GM21423 (cell line): Measurements from ENCODE around the gene UPF1.

Source experiments
- ATAC-seq: cut with Tn5 transposase; IDR thresholded peaks from one replicate; pipeline ENCODE4 v1.9.1; 2021; ENCODE audit warnings: mild to moderate bottlenecking, moderate library complexity; ENCODE audit not compliant: unreplicated experiment

The UPF1 gene

DNA sequence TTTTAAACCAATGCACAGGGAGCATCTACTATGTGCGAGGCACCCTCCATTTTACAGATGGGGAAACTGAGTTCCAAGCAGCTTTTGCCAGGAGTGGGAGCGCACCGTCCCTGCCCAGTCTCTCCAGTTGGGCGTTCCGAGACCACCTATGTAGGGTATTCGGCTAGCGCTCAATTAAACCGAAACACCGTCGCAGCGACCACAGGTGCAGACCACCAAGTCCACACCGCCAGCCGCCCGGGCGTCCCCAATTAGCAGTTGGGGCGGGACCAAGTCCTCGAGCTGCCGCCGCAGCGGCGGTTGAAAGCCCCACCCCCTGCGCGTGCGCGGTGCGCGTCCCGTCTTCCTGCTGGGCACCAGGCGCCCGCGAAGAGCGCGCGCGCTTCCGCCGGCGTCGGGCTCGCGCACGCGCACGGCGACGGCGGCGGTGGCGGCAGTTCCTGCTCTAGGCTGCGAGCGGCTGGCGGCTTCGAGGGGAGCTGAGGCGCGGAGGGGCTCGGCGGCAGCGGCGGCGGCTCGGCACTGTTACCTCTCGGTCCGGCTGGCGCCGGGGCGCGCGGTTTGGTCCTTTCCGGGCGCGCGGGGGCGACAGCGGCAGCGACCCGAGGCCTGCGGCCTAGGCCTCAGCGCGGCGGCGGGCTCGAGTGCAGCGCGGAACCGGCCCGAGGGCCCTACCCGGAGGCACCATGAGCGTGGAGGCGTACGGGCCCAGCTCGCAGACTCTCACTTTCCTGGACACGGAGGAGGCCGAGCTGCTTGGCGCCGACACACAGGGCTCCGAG lies at the start of gene UPF1:
Gene UPF1, plus strand, starts transcription at position 436 of the 782 bp plus-strand sequence. Its CDS starts 251 bp downstream, at position 687.
- peak; percentile 63 for ATAC-seq

DNA sequence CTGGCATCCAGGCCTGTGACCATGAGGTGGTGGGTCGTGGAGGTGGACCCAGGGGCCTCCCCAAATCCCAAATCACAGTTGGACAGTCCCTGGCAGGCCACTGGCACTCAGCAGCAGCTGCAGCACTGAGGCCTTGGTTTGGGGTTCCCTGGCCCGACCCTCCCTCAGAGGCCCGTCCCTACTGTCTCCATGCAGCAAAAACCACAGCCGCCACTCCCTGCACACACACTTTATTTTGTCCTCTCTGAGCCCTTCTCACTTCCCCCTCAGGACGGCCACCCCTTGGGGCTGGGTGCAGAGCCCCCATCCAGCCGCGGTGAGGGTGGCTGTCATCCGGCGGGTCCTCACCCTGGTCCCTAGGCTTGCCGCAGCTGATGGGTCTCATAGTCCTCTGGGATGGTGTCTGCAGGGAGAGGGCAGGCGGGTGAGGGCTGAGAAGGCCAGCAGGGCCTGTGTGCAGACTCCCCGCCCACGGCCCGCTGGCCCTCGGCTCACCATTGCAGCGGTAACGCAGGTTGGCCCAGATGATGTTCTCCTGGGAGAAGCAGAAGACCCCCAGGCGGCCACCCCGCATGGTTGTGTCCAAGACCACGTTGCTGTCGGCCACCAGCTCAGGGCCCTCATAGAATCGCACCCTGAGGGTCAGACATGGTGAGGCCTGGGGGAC lies 49.1 kb upstream of the UPF1 start:
- ATAC-seq: no peak

DNA sequence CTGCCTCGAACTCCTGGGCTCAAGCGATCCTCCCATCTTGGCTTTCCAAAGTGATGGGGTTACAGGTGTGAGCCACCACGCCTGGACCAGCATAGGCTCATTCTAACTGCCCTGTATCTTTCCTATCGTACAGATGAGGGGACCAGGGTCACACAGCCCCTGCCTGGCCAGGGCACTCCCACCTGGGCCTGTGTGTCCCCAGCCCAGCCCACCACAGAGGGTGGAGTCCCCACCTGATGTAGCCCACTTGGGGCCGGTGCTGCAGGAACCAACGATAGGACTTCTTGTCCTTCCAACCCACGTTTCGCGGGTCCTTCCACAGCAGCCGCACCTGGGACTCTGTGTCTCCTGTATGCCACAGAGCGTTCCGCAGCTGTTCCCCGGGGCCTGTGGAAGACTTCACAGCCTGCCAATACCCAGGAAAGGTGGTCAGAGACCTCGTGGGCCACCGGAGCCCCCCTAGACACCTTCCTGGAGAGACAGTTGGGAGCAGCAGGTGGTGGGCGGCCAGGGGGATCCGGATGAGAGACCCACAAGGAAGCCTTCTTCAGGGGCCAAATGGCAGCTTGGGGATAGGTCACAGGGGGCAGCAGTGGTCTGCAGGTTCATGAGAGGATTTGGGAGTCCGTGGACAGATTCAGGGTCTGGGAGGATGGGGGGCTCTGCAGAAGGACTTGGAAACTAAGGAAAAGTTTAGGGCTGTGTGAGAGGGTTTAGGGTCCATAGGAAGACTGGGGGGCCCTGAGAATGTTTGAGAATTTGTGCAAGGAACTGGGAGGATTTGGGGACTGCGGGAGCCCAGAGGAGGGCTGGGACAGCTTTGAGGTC lies 47.6 kb upstream of the UPF1 start:
- ATAC-seq: no peak

DNA sequence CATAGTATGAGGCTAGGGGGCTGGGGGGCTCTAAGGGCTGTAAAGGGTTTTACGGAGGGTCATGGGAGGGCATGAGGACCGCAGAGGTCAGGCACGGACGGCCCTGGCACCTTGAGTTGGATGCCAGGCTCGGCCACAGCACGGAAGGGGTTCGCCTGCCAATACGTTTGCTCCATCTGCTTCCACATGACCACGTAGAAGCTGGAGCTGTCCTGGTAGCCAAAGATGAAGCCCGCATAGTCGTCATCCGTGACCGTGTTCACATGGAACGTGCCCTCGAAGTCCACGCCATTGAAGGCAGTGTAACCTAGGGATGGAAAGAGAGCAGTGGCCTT lies 47.0 kb upstream of the UPF1 start:
- ATAC-seq: no peak

DNA sequence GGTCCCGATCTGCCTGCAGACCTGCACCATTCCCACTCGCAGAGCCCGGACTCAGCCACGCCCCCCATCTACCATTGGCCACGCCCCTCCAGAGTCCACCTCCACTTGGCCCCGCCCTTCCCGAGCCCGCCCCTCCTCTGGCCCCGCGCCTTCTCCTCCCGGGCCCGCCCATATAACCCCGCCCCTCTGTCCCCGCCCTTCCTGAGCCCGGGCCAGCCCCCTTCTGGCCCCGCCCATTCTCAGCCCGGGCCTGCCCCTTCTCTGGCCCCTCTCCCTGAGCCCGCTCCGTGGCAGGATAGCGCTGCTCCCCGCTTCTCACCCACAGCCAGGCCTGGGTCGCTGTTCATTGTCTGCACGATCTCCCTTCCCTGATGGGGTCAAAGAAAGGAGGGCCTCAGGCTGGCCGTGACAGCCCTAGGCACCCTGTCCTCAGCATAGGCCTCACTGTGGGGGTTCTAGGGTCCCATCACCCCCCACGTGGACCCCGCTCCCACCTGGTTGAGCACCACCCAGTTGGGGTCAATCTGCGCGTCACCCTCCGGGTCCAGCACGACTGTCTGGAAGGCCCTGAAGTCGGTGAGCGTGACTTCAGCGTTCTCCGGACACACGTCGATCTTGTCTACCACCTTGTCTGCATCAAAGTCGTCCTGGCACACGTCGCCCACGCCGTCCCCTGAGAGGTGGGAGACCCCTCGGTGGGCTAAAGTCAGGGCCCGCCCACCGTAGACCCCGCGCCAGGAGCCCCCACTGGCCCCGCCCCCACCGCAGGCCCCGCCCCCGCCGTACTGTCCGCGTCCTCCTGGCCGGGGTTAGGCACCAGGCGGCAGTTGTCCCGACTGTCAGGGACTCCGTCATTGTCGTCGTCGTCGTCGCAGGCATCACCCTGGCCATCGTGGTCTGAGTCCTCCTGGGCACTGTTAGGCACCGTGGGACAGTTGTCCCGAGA lies 46.3 kb upstream of the UPF1 start:
- no peak for ATAC-seq

DNA sequence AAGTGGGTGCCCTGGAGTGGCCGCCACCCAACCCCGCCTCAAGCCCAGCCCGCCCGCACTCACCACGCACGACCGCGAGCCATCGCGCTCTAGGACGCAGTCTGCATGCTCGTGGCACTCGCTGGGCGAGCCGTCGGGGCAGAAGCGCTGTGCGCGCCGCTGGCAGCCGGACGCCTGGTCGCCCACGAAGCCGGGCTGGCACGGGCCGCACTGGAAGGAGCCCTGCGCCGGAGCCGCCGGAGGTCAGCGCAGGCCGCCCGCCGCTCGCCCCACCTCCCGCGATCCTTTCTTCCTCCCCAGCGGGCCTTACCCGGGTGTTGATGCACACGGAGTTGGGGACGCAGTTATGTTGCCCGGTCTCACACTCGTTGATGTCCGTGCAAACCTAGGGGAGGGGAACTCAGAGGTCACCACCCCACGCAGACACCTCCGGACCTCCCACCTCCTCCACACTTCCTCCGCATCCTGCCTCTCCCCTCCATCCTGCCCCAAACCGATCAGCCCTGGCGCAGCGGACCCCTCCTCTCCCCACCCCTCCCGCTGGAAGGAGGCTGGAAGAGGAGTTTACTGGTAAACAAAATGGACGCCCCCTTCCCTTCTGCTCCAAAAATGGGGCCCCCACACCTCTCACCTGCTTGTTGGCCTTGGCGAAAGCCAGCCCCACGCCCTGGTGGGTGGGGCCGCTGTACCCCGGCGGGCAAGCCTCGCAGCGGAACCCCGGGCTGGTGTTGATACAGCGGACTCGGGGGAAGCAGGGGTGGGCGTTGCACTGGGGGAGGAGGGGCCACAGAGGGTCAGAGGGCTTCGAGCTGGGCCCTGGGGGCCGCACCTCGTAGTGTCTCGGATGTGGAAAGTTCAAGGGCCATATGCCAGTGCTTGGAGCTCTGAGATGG lies 43.0 kb upstream of the UPF1 start:
- no peak for ATAC-seq

DNA sequence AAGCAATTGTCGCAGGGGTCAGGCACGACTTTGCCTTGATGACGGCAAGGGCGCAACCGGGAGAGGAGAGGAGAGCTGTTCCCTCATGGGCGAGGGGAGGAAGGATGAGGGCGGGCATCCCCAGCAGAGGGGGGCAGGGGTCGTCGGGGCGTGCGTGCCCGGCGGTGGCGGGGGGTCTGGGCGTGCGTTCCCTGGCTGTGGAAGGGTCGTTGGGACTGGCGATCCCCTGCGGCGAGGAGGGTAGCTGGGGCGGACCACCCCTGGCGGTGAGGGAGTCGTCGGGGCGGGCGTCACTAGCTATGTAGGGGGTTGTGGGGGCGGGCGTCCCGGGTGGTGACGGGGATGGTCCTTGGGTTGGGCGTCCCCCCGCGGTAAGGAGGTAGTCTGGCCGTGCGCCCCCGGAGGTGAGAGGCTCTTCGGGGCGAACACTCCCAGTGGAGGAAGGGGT lies 42.3 kb upstream of the UPF1 start:
- no peak for ATAC-seq

DNA sequence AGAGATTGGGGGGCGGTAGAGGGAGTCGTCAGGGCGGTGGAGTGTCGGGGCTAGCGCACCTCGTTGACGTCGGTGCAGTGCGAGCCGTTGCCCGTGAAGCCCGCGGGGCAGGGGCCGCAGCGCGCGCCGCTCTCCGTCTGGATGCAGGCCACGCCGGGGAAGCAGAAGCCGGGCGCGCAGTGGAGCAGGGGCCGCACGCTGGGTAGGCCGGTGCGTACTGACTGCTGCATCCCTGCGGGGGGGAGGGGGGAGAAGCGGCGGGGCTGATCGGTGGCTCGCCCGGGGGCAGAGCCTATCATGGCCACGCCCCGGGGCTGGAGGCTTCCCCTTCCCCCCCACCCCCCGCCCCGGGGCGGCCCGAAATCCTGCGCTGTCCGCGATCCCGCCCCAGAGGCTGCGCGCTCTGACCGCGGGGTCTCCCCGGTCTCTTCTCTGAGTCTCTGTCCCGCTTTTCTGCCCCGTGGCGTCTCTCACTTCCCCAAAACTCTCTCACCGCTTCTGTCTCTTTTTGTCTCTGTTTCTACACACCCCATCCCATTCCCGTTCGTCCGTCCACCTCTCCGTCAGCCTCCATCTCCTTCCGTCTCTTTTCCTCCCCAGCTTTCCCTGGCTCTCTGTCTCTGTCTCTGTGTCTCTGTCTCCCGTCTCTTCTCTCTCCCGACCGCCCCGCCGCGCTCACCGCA lies 41.7 kb upstream of the UPF1 start:
- no peak for ATAC-seq

DNA sequence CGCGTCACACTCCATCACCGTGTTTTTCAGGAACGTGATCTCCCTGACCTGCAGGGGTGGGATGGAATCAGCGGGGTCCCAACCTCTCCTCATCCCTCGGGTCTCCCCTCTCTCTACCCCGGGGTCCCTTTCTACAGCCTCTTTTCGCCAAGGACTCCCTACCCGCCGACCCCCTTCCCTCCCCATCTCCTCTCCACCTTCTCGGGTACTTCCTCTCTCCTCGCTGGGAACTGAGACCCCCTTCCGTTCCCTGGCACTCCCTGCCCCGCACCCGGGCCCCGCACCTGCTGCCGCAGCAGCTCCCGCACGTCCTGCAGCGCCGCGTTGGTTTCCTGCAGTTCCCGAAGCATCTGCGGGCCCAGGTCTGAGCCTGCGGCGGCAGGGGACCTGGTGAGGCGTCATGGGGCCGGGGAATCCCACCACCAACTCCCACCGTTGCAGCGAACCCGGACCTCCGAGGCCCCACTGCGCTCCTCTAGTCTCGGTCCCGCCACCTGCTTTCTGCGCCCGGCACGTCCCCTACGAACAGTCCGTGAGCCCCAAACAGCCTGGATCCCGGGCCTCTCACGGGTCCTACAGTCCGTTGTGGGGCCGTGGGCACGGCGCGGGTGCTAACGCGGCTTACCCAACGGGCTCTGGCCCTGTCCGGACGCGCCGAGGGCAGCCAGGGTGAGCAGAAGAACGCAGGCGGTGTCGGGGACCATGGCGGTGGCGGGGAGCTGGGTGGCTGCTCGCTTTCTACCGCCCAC lies 41.0 kb upstream of the UPF1 start, which contains the start of gene COMP:
Gene COMP, minus strand, starts transcription at position 740 of the 749 bp plus-strand sequence. Its CDS starts 36 bp downstream, at position 704.
- no peak for ATAC-seq

DNA sequence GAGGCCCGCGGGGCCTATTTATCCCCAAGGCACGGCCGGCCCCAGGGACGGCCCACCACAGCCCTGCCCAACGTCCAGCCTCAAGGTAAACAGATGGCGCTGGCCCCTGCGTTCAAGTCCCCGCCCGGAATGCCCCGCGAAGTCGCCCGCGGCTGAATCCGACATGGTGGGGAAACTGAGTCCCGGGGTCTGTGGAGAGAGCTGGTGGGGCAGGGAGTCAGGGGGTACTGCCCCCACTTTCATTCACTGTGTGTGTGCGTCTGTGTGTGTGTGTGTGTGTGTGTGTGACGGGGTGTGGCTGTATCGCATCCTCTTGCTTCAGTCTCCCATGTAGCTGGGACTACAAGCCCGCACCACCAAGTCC lies 40.5 kb upstream of the UPF1 start:
- no peak for ATAC-seq

DNA sequence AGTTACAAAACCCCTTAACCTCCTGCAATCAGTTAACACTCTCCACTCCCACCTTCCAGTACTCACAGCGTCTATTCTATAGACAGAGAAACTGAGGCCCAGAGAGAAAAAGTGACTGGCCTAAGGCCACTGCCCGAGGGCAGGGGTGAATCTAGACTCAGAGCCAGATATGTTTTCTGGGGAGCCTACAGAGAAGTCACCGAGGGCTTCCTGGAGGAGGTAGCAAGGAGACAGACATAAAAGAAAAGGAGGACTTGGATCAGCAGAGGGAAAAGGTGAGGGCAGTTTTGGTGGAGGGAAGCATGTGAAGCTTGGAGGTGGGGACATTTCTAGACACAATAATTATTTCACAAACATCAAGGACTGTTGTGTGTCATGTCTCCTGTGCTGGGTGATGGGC lies 39.1 kb upstream of the UPF1 start:
- ATAC-seq: no peak

DNA sequence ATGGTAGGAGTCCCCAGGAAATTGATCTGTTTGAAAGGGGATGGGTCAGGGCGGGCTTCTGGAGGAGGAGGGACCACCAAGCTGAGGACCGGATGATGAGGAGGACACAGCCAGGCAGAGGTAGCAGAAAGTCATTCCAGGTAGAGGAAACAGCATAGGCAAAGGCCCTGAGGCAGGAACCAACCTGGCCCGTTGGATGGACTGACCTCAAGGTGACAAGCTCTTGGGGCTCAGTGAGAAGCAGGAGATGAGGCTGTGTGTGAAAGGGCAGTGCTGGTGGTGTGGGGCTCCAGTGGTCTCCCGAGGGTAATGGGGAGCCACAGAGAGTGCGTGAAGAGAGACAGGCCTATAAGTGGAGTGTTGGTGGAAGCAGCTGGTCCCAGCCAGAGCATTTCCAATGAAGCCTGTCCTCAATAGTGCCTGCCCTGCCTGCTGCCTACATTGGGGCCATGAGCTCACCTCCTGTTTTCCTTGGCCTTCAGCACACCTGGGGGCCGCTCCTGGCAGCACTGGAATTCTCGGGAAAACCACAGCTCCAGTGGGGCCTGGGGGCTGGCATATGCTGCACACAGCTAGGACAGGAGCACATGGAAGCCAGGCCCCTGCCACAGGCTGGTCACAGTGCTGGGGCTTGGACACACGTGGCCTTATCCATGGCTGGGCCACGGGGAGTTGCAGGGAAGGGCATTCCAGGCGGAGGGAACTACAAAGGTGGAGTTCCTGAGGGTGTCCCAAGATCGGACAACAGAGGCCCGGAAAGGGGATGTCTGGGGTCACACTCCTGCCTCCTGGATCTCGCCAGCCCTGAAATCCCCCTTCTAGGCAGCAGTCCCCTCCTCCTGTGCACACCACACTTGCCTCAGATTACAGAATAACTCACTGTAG lies 38.4 kb upstream of the UPF1 start:
- no peak for ATAC-seq

DNA sequence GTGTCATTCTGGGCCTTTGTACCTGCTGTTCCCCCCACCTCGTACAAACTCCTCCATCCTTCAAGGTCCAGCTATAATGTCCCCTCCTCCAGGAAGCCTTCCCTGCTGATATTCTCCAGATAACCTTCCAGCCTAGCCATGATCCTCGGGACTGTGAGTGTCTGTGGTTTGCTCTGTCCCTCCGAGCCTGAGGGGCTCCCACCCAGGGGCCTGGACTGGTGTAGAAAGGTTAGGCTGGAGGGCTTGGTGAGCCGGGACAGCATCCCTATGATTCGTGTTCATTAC lies 37.8 kb upstream of the UPF1 start:
- ATAC-seq: no peak

DNA sequence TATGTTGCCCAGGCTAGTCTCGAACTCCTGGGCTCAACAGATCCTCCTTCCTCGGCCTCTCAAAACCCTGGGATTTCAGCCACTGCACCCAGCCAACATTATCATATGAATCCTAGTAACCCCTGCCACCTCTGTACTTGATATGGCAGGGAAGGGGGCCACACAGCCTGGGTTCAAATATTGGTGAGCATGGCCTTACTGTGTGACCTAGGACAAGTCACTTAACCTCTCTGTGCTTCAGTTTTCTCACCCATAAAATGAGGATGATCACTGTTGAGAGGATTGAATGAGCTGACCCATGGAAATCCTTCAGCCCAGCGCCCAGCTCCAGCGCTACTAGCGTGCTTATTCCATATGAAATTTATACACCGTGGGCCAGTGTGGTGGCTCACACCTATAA lies 37.1 kb upstream of the UPF1 start:
- ATAC-seq: no peak

DNA sequence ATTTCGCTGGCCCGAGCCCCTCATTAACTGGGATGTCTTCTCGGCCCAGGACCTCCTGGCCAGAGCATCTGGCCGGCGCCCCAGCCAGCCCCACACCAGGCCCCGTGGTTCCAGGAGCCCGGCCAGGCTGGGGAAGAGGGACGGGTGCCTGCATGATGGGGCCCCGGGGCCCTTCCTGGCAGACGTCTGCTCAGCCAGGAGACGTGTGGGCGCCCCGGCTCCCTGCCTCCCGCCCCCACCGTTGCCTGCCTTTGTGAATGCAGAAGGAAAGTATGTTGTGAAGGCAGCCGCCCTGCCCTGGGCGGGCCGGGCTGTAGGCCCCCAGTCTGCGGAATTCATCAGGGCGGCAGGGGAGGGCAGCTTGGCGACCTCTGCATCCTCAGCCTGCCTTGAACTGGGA lies 36.2 kb upstream of the UPF1 start:
- no peak for ATAC-seq

DNA sequence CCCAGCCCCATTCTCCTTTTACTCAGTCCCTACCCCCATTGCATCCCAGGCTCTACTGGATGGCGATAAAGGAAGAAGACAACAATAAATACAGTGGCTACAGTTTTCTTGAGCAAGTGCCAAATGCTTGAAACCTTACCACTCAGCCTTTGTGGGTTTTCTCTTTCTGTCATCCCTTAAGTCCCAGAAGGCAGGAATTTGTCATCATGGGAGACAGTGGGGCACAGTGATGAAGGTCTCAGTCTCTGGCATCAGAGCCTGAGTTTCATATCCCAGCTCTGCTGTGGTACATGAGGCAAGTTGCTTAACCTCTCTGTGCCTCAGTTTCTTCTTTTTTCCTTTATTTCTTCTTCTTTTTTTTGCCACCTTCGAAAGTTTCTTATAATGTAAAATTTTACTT lies 35.5 kb upstream of the UPF1 start:
- no peak for ATAC-seq
